Neural cell (in vitro differentiated cells): ENCODE results near the gene ABCF3. TPM values are rescaled to one million over a fixed set of nuclear protein-coding genes. Genes with fewer than 3 reads are reported as not detected.

Source experiments
- H2AFZ ChIP-seq: fragments of 200-600, 300-800 bp; sonication (generic), shearing (Covaris generic); 2 replicates; pipeline ENCODE4 v1.6.0; 2014; ENCODE audit warnings: low read depth, mild to moderate bottlenecking, antibody characterized with exemption, low read length, moderate library complexity
- H3F3A ChIP-seq: fragments of 200-600 bp; shearing (Covaris generic); 2 replicates; pipeline ENCODE4 v1.6.1; 2016; ENCODE audit warnings: mild to moderate bottlenecking, moderate library complexity, mixed read lengths, antibody characterized with exemption, low read length; ENCODE audit not compliant: insufficient read depth, poor library complexity, severe bottlenecking
- H3K27ac ChIP-seq: fragments of 200-600, 300-800 bp; sonication (generic), shearing (Covaris generic); 2 replicates; pipeline ENCODE4 v1.5.1; 2014; ENCODE audit warnings: mild to moderate bottlenecking, low read length, moderate library complexity
- H3K27me3 ChIP-seq: fragments of 300-800, 200-600 bp; sonication (generic), shearing (Covaris generic); 2 replicates; pipeline ENCODE4 v1.6.0; 2014; ENCODE audit warnings: mild to moderate bottlenecking, low read depth, low read length, moderate library complexity; ENCODE audit not compliant: insufficient read depth
- H3K36me3 ChIP-seq: fragments of 300-800, 200-600 bp; sonication (generic), shearing (Covaris generic); 2 replicates; pipeline ENCODE4 v1.5.1; 2014; ENCODE audit warnings: mild to moderate bottlenecking, antibody characterized with exemption, low read length, moderate library complexity; ENCODE audit not compliant: insufficient read depth
- H3K4me2 ChIP-seq: fragments of 300-800, 200-600 bp; sonication (generic), shearing (Covaris generic); 2 replicates; pipeline ENCODE4 v1.6.0; 2014; ENCODE audit warnings: mild to moderate bottlenecking, low read length
- H3K4me3 ChIP-seq: fragments of 300-800, 200-600 bp; sonication (generic), shearing (Covaris generic); 2 replicates; pipeline ENCODE4 v1.5.1; 2014; ENCODE audit warnings: mild to moderate bottlenecking, low read length, moderate library complexity
- H3K79me2 ChIP-seq: fragments of 200-600 bp; shearing (Covaris generic); replicated peaks from 2 replicates; pipeline ENCODE4 v1.6.0; 2014; ENCODE audit warnings: mild to moderate bottlenecking, low read length, moderate library complexity; ENCODE audit not compliant: insufficient read depth
- H3K9ac ChIP-seq: fragments of 300-800, 200-600 bp; sonication (generic), shearing (Covaris generic); 2 replicates; pipeline ENCODE4 v1.6.1; 2016; ENCODE audit warnings: mild to moderate bottlenecking, low read length, mixed read lengths
- H3K9me2 ChIP-seq: fragments of 200-600 bp; shearing (Covaris generic); 2 replicates; pipeline ENCODE4 v1.6.1; 2016; ENCODE audit warnings: mild to moderate bottlenecking, low read length, mixed read lengths; ENCODE audit not compliant: insufficient read depth
- H3K9me3 ChIP-seq: fragments of 200-600, 300-800 bp; sonication (generic), shearing (Covaris generic); 2 replicates; pipeline ENCODE4 v1.6.1; 2016; ENCODE audit warnings: mild to moderate bottlenecking, mixed run types, low read length, moderate library complexity, mixed read lengths
- H4K20me1 ChIP-seq: fragments of 200-600 bp; shearing (Covaris generic); 2 replicates; pipeline ENCODE4 v1.6.1; 2016; ENCODE audit warnings: mild to moderate bottlenecking, mixed run types; ENCODE audit not compliant: insufficient read depth
- CTCF ChIP-seq: fragments of 450-650 bp; IDR thresholded peaks from 2 replicates; pipeline ENCODE4 v1.5.1; 2014; ENCODE audit warnings: antibody characterized with exemption, mild to moderate bottlenecking, moderate library complexity; ENCODE audit not compliant: poor library complexity, severe bottlenecking
- EP300 ChIP-seq: fragments of 450-650 bp; conservative IDR thresholded peaks from 2 replicates; pipeline ENCODE4 v1.6.1; 2014; ENCODE audit warnings: antibody characterized with exemption, mild to moderate bottlenecking, moderate library complexity; ENCODE audit not compliant: poor library complexity, severe bottlenecking
- EZH2 ChIP-seq: fragments of 200-600, 300-800 bp; shearing (Covaris generic), sonication (generic); IDR thresholded peaks from 2 replicates; pipeline ENCODE4 v1.6.1; 2014; ENCODE audit warnings: antibody characterized with exemption, low read length, borderline replicate concordance, mild to moderate bottlenecking; ENCODE audit not compliant: insufficient read depth, poor library complexity, severe bottlenecking
- MXI1 ChIP-seq: fragments of 450-650 bp; conservative IDR thresholded peaks from 2 replicates; pipeline ENCODE4 v1.6.1; 2014; ENCODE audit warnings: antibody characterized with exemption, mild to moderate bottlenecking; ENCODE audit not compliant: poor library complexity, severe bottlenecking
- POLR2AphosphoS5 ChIP-seq: IDR thresholded peaks from 2 replicates; pipeline ENCODE4 v1.6.1; 2012
- RAD21 ChIP-seq: fragments of 450-650 bp; conservative IDR thresholded peaks from 2 replicates; pipeline ENCODE4 v1.6.1; 2014; ENCODE audit warnings: antibody characterized with exemption, mild to moderate bottlenecking, moderate library complexity
- REST ChIP-seq: IDR thresholded peaks from 2 replicates; pipeline ENCODE4 v1.6.1; 2012; ENCODE audit warnings: borderline replicate concordance
- SMC3 ChIP-seq: fragments of 450-650 bp; conservative IDR thresholded peaks from 2 replicates; pipeline ENCODE4 v1.6.1; 2014; ENCODE audit warnings: antibody characterized with exemption, mild to moderate bottlenecking, moderate library complexity; ENCODE audit not compliant: poor library complexity
- TAF1 ChIP-seq: IDR thresholded peaks from 2 replicates; pipeline ENCODE4 v1.6.1; 2012; ENCODE audit warnings: low read depth
- polyA plus RNA-seq: library from polyadenylated mRNA; depleted of rRNA; stranded (reverse); fragments of >200 nt; gene quantifications from 2 replicates; pipeline ENCODE4 v1.2.3, GENCODE V29; 2014

Gene ABCF3
- polyA plus RNA-seq, 1 donor from 2014 or later, result 40.3 TPM

- Histone ChIP-seq H3K27me3 (peaks cover 36% of the 10 kb centered on the region), H3K27ac (no peak overlapping the region), H3K36me3 (no peaks in the 10 kb centered on the region), H3K4me2 (no peak overlapping the region), H3K4me3 (no peak overlapping the region), H3K79me2 (no peaks in the 10 kb centered on the region), H3K9ac (no peak overlapping the region), H3K9me2 (no peaks in the 10 kb centered on the region), H4K20me1 (no peaks in the 10 kb centered on the region), H3F3A (no peaks in the 10 kb centered on the region), H2AFZ (no peak overlapping the region), H3K9me3 (no peaks in the 10 kb centered on the region)
- TF ChIP-seq TAF1 (no peak), CTCF (no peak), POLR2AphosphoS5 (no peak), RAD21 (no peak), EP300 (no peak), MXI1 (no peak)
These were observed 49.5 kb downstream of the ABCF3 start for GRCh38 chr3:184235381-184236032.

GRCh38 chr3:184236033-184236410, 50.0 kb downstream of the ABCF3 start:
- Histone ChIP-seq H3F3A (no peaks in the 10 kb centered on the region), H3K27me3 (peaks cover 31% of the 10 kb centered on the region), H3K9ac (no peak overlapping the region), H3K36me3 (no peaks in the 10 kb centered on the region), H3K9me3 (no peaks in the 10 kb centered on the region), H3K4me2 (no peak overlapping the region), H3K27ac (no peak overlapping the region), H2AFZ (no peak overlapping the region), H3K4me3 (no peak overlapping the region), H4K20me1 (no peaks in the 10 kb centered on the region), H3K79me2 (no peaks in the 10 kb centered on the region), H3K9me2 (no peaks in the 10 kb centered on the region)
- TF ChIP-seq EP300 (no peak), RAD21 (no peak)

- Histone ChIP-seq H3F3A (no peaks in the 10 kb centered on the region), H3K79me2 (no peaks in the 10 kb centered on the region), H3K36me3 (no peaks in the 10 kb centered on the region), H3K9me2 (no peaks in the 10 kb centered on the region), H3K27ac (no peak overlapping the region), H3K9ac (no peak overlapping the region), H4K20me1 (no peaks in the 10 kb centered on the region), H2AFZ (no peak overlapping the region), H3K9me3 (no peaks in the 10 kb centered on the region), H3K4me2 (no peak overlapping the region), H3K4me3 (no peak overlapping the region), H3K27me3 (peaks cover 25% of the 10 kb centered on the region)
- no peak for TF ChIP-seq POLR2AphosphoS5
- no peak for TF ChIP-seq CTCF
- no peak for TF ChIP-seq TAF1
- TF ChIP-seq REST, result no peak
- no peak for TF ChIP-seq EZH2
- no peak for TF ChIP-seq EP300
- TF ChIP-seq SMC3, result no peak
- no peak for TF ChIP-seq RAD21
- no peak for TF ChIP-seq MXI1
These were observed 50.6 kb downstream of the ABCF3 start for GRCh38 chr3:184236636-184237035.
